Esophagus (tissue), 2 donors: Measurements from ENCODE around the gene ESPL1. TPM values are rescaled to one million over a fixed set of nuclear protein-coding genes. Genes with fewer than 3 reads are reported as not detected.

Experiments used
- H3K27ac ChIP-seq, 2 donors: one replicate each; pipeline ENCODE4 v1.5.1; 2013; ENCODE audit warnings: low read depth in 2 of 2, mild to moderate bottlenecking in 2 of 2, inconsistent platforms in 1 of 2, low read length in 1 of 2, moderate library complexity in 1 of 2
- H3K27me3 ChIP-seq, 2 donors: one replicate each; pipeline ENCODE4 v1.6.1; 2013; ENCODE audit warnings: low read length in 2 of 2, control low read depth in 1 of 2, mild to moderate bottlenecking in 1 of 2; ENCODE audit not compliant: insufficient read depth in 2 of 2, control insufficient read depth in 1 of 2
- H3K36me3 ChIP-seq, 2 donors: one replicate each; pipeline ENCODE4 v1.6.1; 2013; ENCODE audit warnings: low read length in 1 of 2; ENCODE audit not compliant: control insufficient read depth in 2 of 2, insufficient read depth in 2 of 2
- H3K4me1 ChIP-seq, 2 donors: one replicate each; pipeline ENCODE4 v1.6.1; 2013; ENCODE audit warnings: low read length in 1 of 2; ENCODE audit not compliant: control insufficient read depth in 2 of 2, insufficient read depth in 2 of 2
- H3K4me3 ChIP-seq, 2 donors: one replicate each; pipeline ENCODE4 v1.5.1; 2013; ENCODE audit warnings: low read length in 2 of 2, mild to moderate bottlenecking in 2 of 2, low read depth in 1 of 2, moderate library complexity in 1 of 2
- H3K9me3 ChIP-seq, 2 donors: one replicate each; pipeline ENCODE4 v1.6.1; 2013; ENCODE audit warnings: mild to moderate bottlenecking in 2 of 2, low read depth in 1 of 2, low read length in 1 of 2, moderate library complexity in 1 of 2; ENCODE audit not compliant: control insufficient read depth in 2 of 2, insufficient read depth in 1 of 2
- WGBS, 2 donors: extraction: QIAGEN DNeasy Blood & Tissue Kit; methylation state at CpG; one replicate each; pipeline ENCODE4 v1.1.7; 2013; 5-methylcytosine and 5-hydroxymethylcytosine counted together
- polyA plus RNA-seq, 2 donors: library from polyadenylated mRNA; stranded (reverse); fragments of 200-250 nt; gene quantifications; one replicate each; pipeline ENCODE4 v1.2.3, GENCODE V29; 2013
- donor health status: healthy with polysubstance abuse.
- donor health status: Bipolar disorder and iron deficiency.

The ESPL1 gene
- polyA plus RNA-seq, 2 donors, result 43.8 to 66.1 TPM

- WGBS, 2 donors, result 93 to 94% methylated on average over 1 of the region's 1 CpG
- peaks cover 0 to 19% of the 10 kb centered on the region in 2 donors for H3K36me3 ChIP-seq
- no peaks in the 10 kb centered on the region for H3K27me3 ChIP-seq
- no peaks in the 10 kb centered on the region for H3K9me3 ChIP-seq
- no peak overlapping the region for H3K4me3 ChIP-seq
- H3K27ac ChIP-seq, result peak overlapping the region; percentile 17 to 73
- peaks cover 11 to 13% of the 10 kb centered on the region in 2 donors for H3K4me1 ChIP-seq
Measured at GRCh38 chr12:53254816-53255545, 13.1 kb upstream of the ESPL1 start.

- Histone ChIP-seq H3K27me3 (no peaks in the 10 kb centered on the region), H3K4me1 (peaks cover 11 to 13% of the 10 kb centered on the region in 2 donors), H3K36me3 (peaks cover 0 to 19% of the 10 kb centered on the region in 2 donors), H3K27ac (no peak overlapping the region), H3K4me3 (no peak overlapping the region), H3K9me3 (no peaks in the 10 kb centered on the region)
- 90 to 92% methylated on average over 3 of the region's 3 CpGs for WGBS, 2 donors
Measured at GRCh38 chr12:53255996-53256395, 12.1 kb upstream of the ESPL1 start.

- H3K27ac ChIP-seq, result no peak overlapping the region
- H3K27me3 ChIP-seq, result no peaks in the 10 kb centered on the region
- 71% methylated on average over 7 of the region's 7 CpGs for WGBS, 2 donors
- H3K4me3 ChIP-seq, result no peak overlapping the region
- peaks cover 0 to 10% of the 10 kb centered on the region in 2 donors for H3K36me3 ChIP-seq
- H3K9me3 ChIP-seq, result no peaks in the 10 kb centered on the region
- H3K4me1 ChIP-seq, result peaks cover under 1 to 6% of the 10 kb centered on the region in 2 donors
Measured at GRCh38 chr12:53258541-53259539, 9.3 kb upstream of the ESPL1 start.

- Histone ChIP-seq H3K9me3 (no peaks in the 10 kb centered on the region), H3K36me3 (peaks cover 0 to 4% of the 10 kb centered on the region in 2 donors), H3K27me3 (no peaks in the 10 kb centered on the region), H3K27ac (no peak overlapping the region), H3K4me1 (peaks cover 0 to 6% of the 10 kb centered on the region in 2 donors), H3K4me3 (no peak overlapping the region)
- 90 to 95% methylated on average over 6 of the region's 6 CpGs for WGBS, 2 donors
Measured at GRCh38 chr12:53259891-53260290, 8.2 kb upstream of the ESPL1 start.

- Histone ChIP-seq H3K4me3 (no peak overlapping the region), H3K36me3 (peaks cover 0 to 3% of the 10 kb centered on the region in 2 donors), H3K4me1 (no peaks in the 10 kb centered on the region), H3K27ac (no peak overlapping the region), H3K9me3 (no peaks in the 10 kb centered on the region), H3K27me3 (no peaks in the 10 kb centered on the region)
- WGBS, 2 donors, result 70% methylated on average over 2 of the region's 2 CpGs
Measured at GRCh38 chr12:53265783-53266182, 2.3 kb upstream of the ESPL1 start.

- WGBS, 2 donors, result 39 to 41% methylated on average over 18 of the region's 18 CpGs
- Histone ChIP-seq H3K9me3 (no peaks in the 10 kb centered on the region), H3K36me3 (peaks cover 0 to 3% of the 10 kb centered on the region in 2 donors), H3K27me3 (no peaks in the 10 kb centered on the region), H3K4me3 (peak overlapping the region; percentile 61 to 62), H3K4me1 (no peaks in the 10 kb centered on the region), H3K27ac (peak overlapping the region in 1 of 2 donors; percentile 59)
Measured at GRCh38 chr12:53267306-53267998, 647 bp upstream of the ESPL1 start.

GRCh38 chr12:53268630-53269562 lies 797 bp downstream of the ESPL1 start:
- no peaks in the 10 kb centered on the region for H3K9me3 ChIP-seq

GRCh38 chr12:53274445-53274844 lies 6.3 kb downstream of the ESPL1 start:
- peak overlapping the region; percentile 86 to 95 for H3K27ac ChIP-seq
- peaks cover 0 to 8% of the 10 kb centered on the region in 2 donors for H3K36me3 ChIP-seq
- H3K27me3 ChIP-seq, result no peaks in the 10 kb centered on the region
- 79 to 87% methylated on average over 5 of the region's 5 CpGs for WGBS, 2 donors
- no peak overlapping the region for H3K4me3 ChIP-seq
- H3K9me3 ChIP-seq, result no peaks in the 10 kb centered on the region
- H3K4me1 ChIP-seq, result peaks cover 0 to 13% of the 10 kb centered on the region in 2 donors

More at GRCh38 chr12:53268630-53269562, 797 bp downstream of the ESPL1 start:
- peaks cover 0 to 2% of the 10 kb centered on the region in 2 donors for H3K4me1 ChIP-seq
- peak overlapping the region in 1 of 2 donors; percentile 56 for H3K27ac ChIP-seq
- 52 to 57% methylated on average over 20 of the region's 20 CpGs for WGBS, 2 donors
- peak overlapping the region; percentile 61 to 62 for H3K4me3 ChIP-seq
- no peaks in the 10 kb centered on the region for H3K27me3 ChIP-seq
- peaks cover 0 to 3% of the 10 kb centered on the region in 2 donors for H3K36me3 ChIP-seq
